T-helper 2 cell treated with Interferon-gamma antibody and Interleukin-4, amounts not matched to agents 100 ng/mL and 5 ng/mL, for 36 hours (primary cell): ENCODE results near the gene MIER2. TPM values are rescaled to one million over a fixed set of nuclear protein-coding genes. Genes with fewer than 3 reads are reported as not detected.

Experiments used
- intact Hi-C: fragments of 100-400 bp; cut with micrococcal nuclease; formaldehyde crosslinking; loops from one replicate; pipeline ENCODE4 v1.15.1; 2023
- total RNA-seq: library from RNA; stranded (reverse); gene quantifications from 2 replicates; pipeline ENCODE4 v1.2.3, GENCODE V29; 2022

MIER2 gene
- total RNA-seq, 1 donor from 2014 or later: 26.4 TPM

- intact Hi-C loops: no loop called here
Observed at GRCh38 chr19:335486-336066, 9.0 kb downstream of the MIER2 start.

DNA sequence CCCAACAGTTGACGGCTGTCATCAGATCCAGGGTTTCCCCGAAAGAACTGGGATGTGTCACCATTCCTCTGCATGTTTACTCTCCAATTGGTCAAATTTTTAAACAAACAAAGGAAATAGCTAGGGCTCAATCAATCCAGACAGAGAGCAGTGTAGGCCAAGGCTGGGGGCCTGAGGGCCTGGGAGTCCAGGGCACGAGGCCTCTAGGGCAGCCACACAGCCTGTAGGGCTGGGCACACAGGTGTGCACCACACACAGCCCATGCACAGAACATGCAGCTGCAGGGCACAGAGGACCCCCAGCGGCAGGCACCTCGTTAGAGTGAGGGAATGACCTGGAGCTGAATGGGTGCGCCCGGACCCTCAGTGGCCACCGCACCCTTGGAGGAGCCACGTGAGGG, 9.5 kb downstream of the MIER2 start:
- intact Hi-C loops: no loop called here

GRCh38 chr19:334296-335071, 10.1 kb downstream of the MIER2 start:
- intact Hi-C loops: no loop called here

GRCh38 chr19:330503-330902, 14.1 kb downstream of the MIER2 start:
- intact Hi-C loops: no loop called here

- intact Hi-C loops: no loop called here
Observed at GRCh38 chr19:329876-330275, 14.7 kb downstream of the MIER2 start.

GRCh38 chr19:328025-328505, 16.5 kb downstream of the MIER2 start:
- intact Hi-C loops: no loop called here

- intact Hi-C loops: no loop called here
Observed at GRCh38 chr19:327291-328024, 17.1 kb downstream of the MIER2 start.

- intact Hi-C loops: no loop called here
Observed at GRCh38 chr19:326871-327270, 17.7 kb downstream of the MIER2 start.

GRCh38 chr19:325937-326565, 18.5 kb downstream of the MIER2 start:
- intact Hi-C loops: no loop called here

DNA sequence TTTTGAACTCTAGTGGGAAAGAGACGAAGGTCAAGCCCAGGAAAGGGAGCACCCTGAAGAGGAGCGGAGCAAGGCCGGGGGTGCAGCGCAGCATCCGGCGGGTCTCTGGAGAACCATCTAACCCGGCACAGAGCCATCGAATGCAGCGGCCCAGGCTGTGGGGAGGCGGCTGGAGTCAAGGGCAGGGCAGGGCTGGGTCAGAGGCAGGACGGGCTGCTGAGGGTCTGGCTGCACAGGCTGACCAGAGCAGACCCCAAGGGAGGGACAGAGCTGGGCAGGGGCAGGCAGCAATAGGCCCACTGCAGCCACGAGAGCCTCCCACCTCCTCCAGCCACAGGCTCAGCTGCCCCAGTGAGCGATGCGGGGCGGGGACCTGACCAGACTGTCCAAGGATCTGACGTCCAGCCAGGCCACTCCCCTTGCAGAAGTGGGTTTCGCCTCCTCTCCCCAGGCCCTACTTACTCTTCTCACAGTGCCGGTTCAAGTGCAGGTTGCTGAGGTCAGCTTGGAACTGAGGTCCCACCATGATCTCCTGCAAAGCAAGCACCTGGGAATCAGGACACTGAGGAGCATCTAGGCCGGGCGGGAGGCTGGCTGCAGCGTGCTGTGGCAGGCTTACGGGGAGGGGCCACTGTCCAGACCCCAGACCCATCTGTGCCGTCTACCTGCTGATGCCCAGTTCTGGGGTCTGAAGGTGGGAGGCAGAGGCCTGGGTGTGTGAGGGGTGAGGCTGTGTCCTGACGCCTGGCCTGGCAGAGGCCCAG, 19.2 kb downstream of the MIER2 start:
- intact Hi-C loops: no loop called here

- intact Hi-C loops: no loop called here
Observed at GRCh38 chr19:324716-325115, 19.9 kb downstream of the MIER2 start.

DNA sequence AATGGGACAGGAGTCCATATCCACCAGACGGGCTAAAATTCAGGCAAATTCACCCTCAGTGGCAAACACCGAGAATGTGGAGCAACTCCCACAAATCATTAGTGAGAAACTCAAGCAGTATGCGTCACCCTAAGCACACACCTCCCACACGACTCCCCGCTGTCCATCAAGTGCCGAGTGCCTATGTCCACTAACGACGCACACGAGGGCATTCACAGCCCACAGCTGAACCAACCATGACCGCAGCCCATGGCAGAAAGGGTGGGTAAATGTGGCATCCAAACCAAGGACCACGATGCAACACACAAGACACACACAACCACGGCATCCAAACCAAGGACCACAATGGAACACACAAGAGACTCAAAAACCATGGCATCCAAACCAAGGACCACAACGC, 22.0 kb downstream of the MIER2 start:
- intact Hi-C loops: no loop called here

DNA sequence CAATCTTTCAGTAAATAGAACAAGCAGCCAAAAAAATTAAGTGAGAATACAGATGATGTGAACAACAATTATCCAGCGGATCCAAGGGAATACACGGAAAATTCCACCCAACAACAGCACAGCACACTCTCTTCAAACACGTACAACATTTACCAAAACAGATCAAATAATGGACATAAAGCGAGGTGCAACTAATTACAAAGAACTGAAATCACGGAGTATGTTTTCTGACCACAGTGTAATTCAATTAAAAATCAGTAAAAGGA, 26.2 kb downstream of the MIER2 start:
- intact Hi-C loops: no loop called here

DNA sequence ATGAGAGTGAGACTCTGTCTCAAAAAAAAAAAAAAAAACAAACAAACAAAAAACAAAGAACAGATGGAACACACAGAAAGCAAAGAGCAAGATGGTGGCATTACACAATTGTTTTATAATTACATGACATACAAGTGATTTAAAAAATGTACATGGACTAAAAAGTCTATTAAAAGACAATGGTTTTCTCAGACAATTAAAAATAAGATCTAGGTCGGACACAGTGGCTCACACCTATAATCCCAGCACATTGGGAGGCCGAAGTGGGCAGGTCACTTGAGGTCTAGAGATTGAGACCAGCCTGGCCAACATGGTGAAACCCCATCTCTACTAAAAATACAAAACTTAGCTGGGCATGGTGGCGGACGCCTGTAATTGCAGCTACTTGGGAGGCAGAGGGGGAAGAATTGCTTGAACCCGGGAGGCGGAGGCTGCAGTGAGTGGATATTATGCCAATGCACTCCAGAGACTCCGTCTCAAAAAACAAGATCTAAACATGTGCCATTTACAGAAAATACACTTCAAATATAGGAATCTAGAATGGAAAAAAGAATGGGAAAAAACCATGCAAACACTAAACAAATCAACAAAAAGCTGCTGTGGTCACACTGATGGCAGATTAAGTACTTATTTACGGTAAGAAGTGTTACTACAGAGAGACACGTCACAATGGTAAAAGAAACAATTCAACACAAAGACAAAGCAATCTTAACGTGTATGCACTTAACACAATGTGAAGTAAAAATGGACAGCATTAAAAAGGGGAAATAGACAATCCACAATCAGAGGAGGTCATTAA, 26.7 kb downstream of the MIER2 start:
- intact Hi-C loops: no loop called here

GRCh38 chr19:315811-316210, 28.8 kb downstream of the MIER2 start:
- intact Hi-C loops: no loop called here

GRCh38 chr19:313988-314815, 30.4 kb downstream of the MIER2 start:
- intact Hi-C loops: no loop called here

DNA sequence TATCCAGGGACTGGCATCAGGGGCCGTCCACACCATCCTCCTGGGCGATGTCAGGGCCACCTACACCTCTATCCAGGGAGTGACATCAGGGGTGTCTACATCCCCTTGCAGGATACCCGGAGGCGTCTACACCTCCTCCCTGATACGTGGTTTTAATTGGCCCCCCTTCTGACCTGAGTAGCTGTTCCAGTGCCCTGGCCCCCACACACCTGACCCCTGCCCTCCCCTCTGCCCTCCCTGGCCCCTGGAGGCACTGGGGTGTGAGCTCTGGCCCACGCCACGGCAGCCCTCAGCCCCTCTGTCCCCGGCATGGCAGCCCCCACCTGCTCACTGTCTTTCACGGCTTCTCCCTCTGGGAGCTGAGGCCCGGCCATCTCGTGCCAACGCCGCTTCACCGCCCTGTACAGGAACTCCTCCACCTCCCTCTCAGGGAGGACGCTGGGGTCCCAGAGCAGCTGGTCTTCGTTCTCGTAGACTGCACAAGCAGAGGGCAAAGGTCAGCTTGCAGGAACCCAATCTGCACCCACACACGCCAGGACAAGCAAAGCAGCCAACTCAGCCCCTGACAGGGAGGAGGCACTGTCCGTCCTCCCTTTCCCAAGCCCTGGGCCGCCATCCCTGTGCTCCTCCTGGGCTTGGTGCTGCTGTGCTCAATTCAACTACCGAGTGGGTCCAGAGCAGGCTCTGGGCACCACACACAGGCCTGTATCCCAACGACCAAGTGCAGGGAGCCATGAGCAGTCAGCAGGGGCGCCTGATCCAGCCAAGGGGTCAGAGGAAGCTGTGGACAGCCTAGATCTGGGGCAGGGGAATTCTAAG, 31.2 kb downstream of the MIER2 start:
- intact Hi-C loops: no loop called here

DNA sequence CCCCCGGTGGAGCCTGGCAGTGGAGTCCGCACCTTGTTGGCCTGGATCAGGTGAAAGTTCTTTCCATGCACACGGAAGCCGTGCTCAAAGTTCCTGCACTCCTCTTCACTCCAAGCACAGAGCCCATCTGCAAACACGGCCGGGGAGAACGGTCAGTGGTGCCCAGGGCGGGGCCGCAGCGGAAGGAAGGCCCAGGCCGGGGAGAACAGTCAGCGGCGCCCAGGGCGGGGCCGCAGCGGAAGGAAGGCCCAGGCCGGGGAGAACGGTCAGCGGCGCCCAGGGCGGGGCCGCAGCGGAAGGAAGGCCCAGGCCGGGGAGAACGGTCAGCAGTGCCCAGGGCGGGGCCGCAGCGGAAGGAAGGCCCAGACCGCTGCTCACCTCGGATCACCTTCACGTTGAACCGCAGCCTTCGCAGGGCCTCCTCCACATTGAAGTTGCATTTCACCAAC, 32.8 kb downstream of the MIER2 start:
- intact Hi-C loops: no loop called here
